GM21717 (cell line): ENCODE measurements around the gene FTCD.

Experiments used
- ATAC-seq: cut with Tn5 transposase; IDR thresholded peaks from one replicate; pipeline ENCODE4 v1.9.1; 2021; ENCODE audit warnings: mild to moderate bottlenecking, moderate library complexity; ENCODE audit not compliant: unreplicated experiment

FTCD gene

GRCh38 chr21:46124926-46125845 lies 30.2 kb downstream of the FTCD start:
- no peak for ATAC-seq

GRCh38 chr21:46124083-46124925 lies 31.1 kb downstream of the FTCD start:
- no peak for ATAC-seq

- ATAC-seq = no peak
These were observed 32.4 kb downstream of the FTCD start for GRCh38 chr21:46122758-46123683.

GRCh38 chr21:46122237-46122671 lies 33.1 kb downstream of the FTCD start:
- ATAC-seq = no peak

GRCh38 chr21:46121286-46122221 lies 33.8 kb downstream of the FTCD start:
- no peak for ATAC-seq

- ATAC-seq = no peak
These were observed 34.8 kb downstream of the FTCD start for GRCh38 chr21:46120301-46121285.

GRCh38 chr21:46119637-46120271 lies 35.6 kb downstream of the FTCD start:
- no peak for ATAC-seq

- no peak for ATAC-seq
These were observed 36.2 kb downstream of the FTCD start for GRCh38 chr21:46119144-46119636.

GRCh38 chr21:46118316-46119143 lies 36.8 kb downstream of the FTCD start:
- ATAC-seq = no peak

GRCh38 chr21:46117586-46118315 lies 37.6 kb downstream of the FTCD start:
- no peak for ATAC-seq

GRCh38 chr21:46116776-46117585 lies 38.4 kb downstream of the FTCD start:
- no peak for ATAC-seq

- ATAC-seq = no peak
These were observed 39.1 kb downstream of the FTCD start for GRCh38 chr21:46116189-46116775.

- ATAC-seq = no peak
These were observed 39.8 kb downstream of the FTCD start for GRCh38 chr21:46115441-46116188.

GRCh38 chr21:46114963-46115362 lies 40.4 kb downstream of the FTCD start:
- ATAC-seq = no peak
